Measurements from ENCODE around the gene RBPJL. TPM values are rescaled to one million over a fixed set of nuclear protein-coding genes. Genes with fewer than 3 reads are reported as not detected.

RBPJL gene
- total and polyA plus RNA-seq, 2 of the 8 experiments (the other 6 are each of a cell fraction or from before 2014, with no cell fraction given) = 0.67 to 1.3 TPM

GRCh38 chr20:45352729-45353128, 46.1 kb downstream of the RBPJL start:
- ChIA-PET POLR2A (ENCODE audit: partially characterized antibody) (interaction anchor here (0.7 to 1.2 kb wide), 3 partner anchors 11 to 68 kb away, joined by 3 to 4 read pairs (median 3); no protein-coding TSS in a partner anchor), CTCF (ENCODE audit: partially characterized antibody) (interaction anchor here (0.7 to 1.6 kb wide), 6 partner anchors 9 to 113 kb away, joined by 3 to 7 read pairs (median 3); no protein-coding TSS in a partner anchor)
- Histone ChIP-seq H3K14ac (ENCODE audit: insufficient read length) (no peak overlapping the region), H3K9ac (replicated peaks in 1 of 4; ENCODE audit: extremely low read depth in 1 of 4, low read depth in 3 of 4, low read length in 3 of 4) (no peak overlapping the region), H2BK5ac (ENCODE audit: low read depth, low read length) (no peak overlapping the region), H3K23me2 (ENCODE audit: low read depth, low read length) (peaks cover 6% of the 10 kb centered on the region; the same call in 1 of the 2 replicates), H3K4me2 (ENCODE audit: insufficient read depth in 1 of 2, low read depth in 2 of 2, low read length in 2 of 2) (no peak overlapping the region), H2BK15ac (ENCODE audit: low read length) (no peak overlapping the region), H3K79me1 (ENCODE audit: low read depth, low read length) (no peaks in the 10 kb centered on the region), H2BK12ac (ENCODE audit: low read depth, low read length) (no peak overlapping the region), H4K8ac (ENCODE audit: extremely low read depth, insufficient read depth, low read length) (no peak overlapping the region), H4K20me1 (replicated peaks in 1 of 2; ENCODE audit: control insufficient read depth in 1 of 2, insufficient read depth in 2 of 2, low read length in 2 of 2) (no peaks in the 10 kb centered on the region), H3K23ac (ENCODE audit: insufficient read length) (no peak overlapping the region), H3K56ac (replicated peaks; ENCODE audit: insufficient read length, low read depth, low read length) (no peak overlapping the region), H3K4ac (replicated peaks; ENCODE audit: insufficient read length, low read depth, low read length) (no peak overlapping the region), H3K9me3 (ENCODE audit: insufficient read depth in 2 of 2, low read depth in 1 of 2, low read length in 1 of 2) (no peaks in the 10 kb centered on the region), H2BK20ac (ENCODE audit: low read length) (no peak overlapping the region), H4K91ac (replicated peaks; ENCODE audit: insufficient read length, low read length) (no peak overlapping the region), H3K36me3 (ENCODE audit: control insufficient read depth in 2 of 4, insufficient read depth in 4 of 4, low read length in 3 of 4) (no peaks in the 10 kb centered on the region), H3K4me3 (ENCODE audit: extremely low read depth in 1 of 4, insufficient read depth in 2 of 4, low read depth in 3 of 4, low read length in 4 of 4) (no peak overlapping the region), H2BK120ac (replicated peaks; ENCODE audit: low read depth, low read length) (no peak overlapping the region), H3K27me3 (replicated peaks in 1 of 4; ENCODE audit: control insufficient read depth in 3 of 4, extremely low read depth in 1 of 4, insufficient read depth in 3 of 4, low read length in 3 of 4) (no peaks in the 10 kb centered on the region), H3K4me1 (replicated peaks in 1 of 4; ENCODE audit: control insufficient read depth in 3 of 4, insufficient read depth in 4 of 4, low read length in 3 of 4) (peaks cover 0 to 6% (median under 1%) of the 10 kb centered on the region in 4 experiments; a peak in 3 of 7 replicates), H4K5ac (ENCODE audit: insufficient read length, low read depth, low read length) (no peak overlapping the region), H3K79me2 (ENCODE audit: control insufficient read depth in 1 of 2, insufficient read depth in 2 of 2, low read length in 2 of 2) (peaks cover 0 to 2% of the 10 kb centered on the region in 2 experiments; a peak in 1 of 4 replicates), H2AFZ (ENCODE audit: low read length) (no peak overlapping the region), H2AK5ac (ENCODE audit: low read depth, low read length) (no peak overlapping the region), H3K18ac (ENCODE audit: extremely low read depth, low read length) (no peak overlapping the region), H3K27ac (ENCODE audit: low read depth, low read length) (no peak overlapping the region)
- 88% methylated on average over 3 of the region's 3 CpGs; no CpG with 5 or more reads in 1 of the 2 experiments for WGBS, 2 experiments (ENCODE audit: extremely low coverage in 1 of 2, insufficient coverage in 1 of 2, insufficient read length in 1 of 2, insufficient replicate concordance in 2 of 2, low coverage in 1 of 2, low lambda C conversion rate in 2 of 2, missing lambda C conversion rate in 1 of 2)
- TF ChIP-seq TAF1 (IDR thresholded peaks at IDR 0.05; ENCODE audit: low read depth, low read length) (no peak), KDM5A (IDR thresholded peaks at IDR 0.05; ENCODE audit: low read length) (no peak), CBX5 (IDR thresholded peaks at IDR 0.05; ENCODE audit: low read depth, low read length) (no peak), GABPA (IDR thresholded peaks at IDR 0.05; ENCODE audit: borderline replicate concordance, insufficient read depth, low read length) (no peak), ATF3 (IDR thresholded peaks at IDR 0.05; ENCODE audit: insufficient read depth, low read depth, low read length) (no peak), MAX (IDR thresholded peaks at IDR 0.05) (no peak), TEAD4 (IDR thresholded peaks at IDR 0.05; ENCODE audit: low read depth, low read length) (no peak), SIX5 (IDR thresholded peaks at IDR 0.05; ENCODE audit: low read depth, low read length) (no peak)
- DNase-seq (ENCODE audit: low read depth in 1 of 2, low spot score in 2 of 2) (no peak), FAIRE-seq (no peak)
